ES-I3 (cell line): ENCODE data around the gene CXorf49B.
"Not testable (repeated sequence)": the region's sequence is repeated elsewhere in the genome, so short reads cannot be mapped to it uniquely, and the experiment has no call there.

Experiments
- H3K36me3 ChIP-seq: 2 replicates; pipeline ENCODE4 v1.6.1; 2013; ENCODE audit warnings: mild to moderate bottlenecking, low read length, control low read depth, moderate library complexity; ENCODE audit not compliant: insufficient read depth
- H3K4me1 ChIP-seq: 2 replicates; pipeline ENCODE4 v1.6.1; 2013; ENCODE audit warnings: mild to moderate bottlenecking, control low read depth, low read length; ENCODE audit not compliant: insufficient read depth
- H3K9ac ChIP-seq: 2 replicates; pipeline ENCODE4 v1.6.1; 2013; ENCODE audit warnings: low read depth, mild to moderate bottlenecking, low read length, moderate library complexity
- H3K9me3 ChIP-seq: 2 replicates; pipeline ENCODE4 v1.6.1; 2013; ENCODE audit warnings: mild to moderate bottlenecking, low read length, moderate library complexity; ENCODE audit not compliant: control insufficient read depth, insufficient read depth

The CXorf49B gene

GRCh38 chrX:71784348-71784983 lies 21.3 kb downstream of the CXorf49B start:
- not testable (repeated sequence) for H3K9ac ChIP-seq, H3K9me3 ChIP-seq, H3K4me1 ChIP-seq, H3K36me3 ChIP-seq

DNA sequence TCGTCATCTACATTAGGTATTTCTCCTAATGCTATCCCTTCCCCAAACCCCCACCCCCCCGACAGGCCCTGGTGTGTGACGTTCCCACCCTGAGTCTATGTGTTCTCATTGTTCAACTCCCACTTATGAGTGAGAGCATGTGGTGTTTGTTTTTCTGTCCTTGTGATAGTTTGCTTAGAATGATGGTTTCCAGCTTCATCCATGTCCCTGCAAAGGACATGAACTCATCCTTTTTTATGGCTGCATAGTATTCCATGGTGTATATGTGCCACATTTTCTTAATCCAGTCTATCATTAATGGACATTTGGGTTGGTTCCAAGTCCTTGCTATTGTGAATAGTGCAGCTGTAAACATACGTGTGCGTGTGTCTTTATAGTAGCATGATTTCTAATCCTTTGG lies 43.3 kb downstream of the CXorf49B start:
- H3K9ac ChIP-seq, H3K36me3 ChIP-seq, H3K9me3 ChIP-seq, H3K4me1 ChIP-seq: not testable (repeated sequence)

DNA sequence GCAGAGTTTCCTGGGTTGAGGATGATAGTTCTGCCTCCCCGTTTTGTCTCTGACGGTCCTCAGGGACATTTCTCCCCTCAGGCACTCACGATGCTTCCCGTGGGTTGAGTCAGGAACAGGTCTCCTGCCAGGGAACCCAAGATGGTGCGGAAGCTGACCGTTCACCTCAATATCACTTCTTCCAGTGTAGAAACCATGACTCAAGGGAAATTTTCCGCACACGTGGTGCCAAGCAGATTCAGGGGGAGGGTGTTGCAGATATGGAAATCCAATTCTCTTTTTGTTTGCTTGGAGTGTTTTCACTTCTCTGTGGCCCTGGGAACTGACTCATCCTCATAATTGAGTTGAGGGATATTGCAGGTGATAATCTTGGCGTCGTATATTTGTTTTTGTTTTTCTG lies 46.7 kb downstream of the CXorf49B start:
- H3K9me3 ChIP-seq: no peaks in the 10 kb centered on the region

DNA sequence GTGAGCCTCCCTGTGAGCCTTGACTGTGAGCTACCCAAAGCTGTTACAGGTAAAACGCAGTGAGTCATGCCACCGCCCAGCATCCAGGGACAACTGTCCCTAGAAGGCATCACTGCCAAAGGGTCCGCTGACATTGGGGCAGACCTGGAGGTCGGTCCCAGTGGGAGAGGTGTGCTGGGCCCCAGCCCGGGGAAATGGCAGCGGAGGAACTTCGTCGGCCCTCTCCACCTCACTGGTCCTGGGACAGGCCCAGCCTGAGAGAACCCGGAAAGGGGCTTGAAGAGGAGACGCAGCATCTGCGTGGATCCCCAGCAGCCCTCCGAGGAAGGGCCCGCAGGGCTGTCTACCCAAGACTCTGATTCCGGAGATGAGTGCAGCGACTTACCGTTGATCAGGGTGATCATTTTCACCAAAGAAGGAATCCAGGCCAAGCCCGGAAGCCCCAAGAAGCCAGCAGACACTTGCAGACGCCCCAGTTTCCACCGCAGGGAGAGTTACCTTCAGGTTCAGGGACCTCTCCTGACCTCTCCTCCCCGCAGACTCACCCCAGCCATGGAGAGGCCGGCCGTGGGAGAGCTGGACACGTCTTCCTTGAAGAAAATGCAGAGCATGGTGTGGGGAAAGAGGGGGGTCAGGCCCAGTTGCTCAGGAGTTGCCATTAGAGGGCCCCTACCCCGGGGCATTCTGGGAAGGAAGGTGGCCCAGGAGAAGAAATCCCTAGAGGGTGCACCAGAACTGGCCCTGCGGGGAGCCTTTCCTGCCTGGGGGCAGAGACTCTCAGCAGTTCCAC lies 51.2 kb downstream of the CXorf49B start:
- no peak overlapping the region for H3K9ac ChIP-seq
- no peaks in the 10 kb centered on the region for H3K4me1 ChIP-seq
- no peaks in the 10 kb centered on the region for H3K36me3 ChIP-seq
- no peaks in the 10 kb centered on the region for H3K9me3 ChIP-seq

More for the DNA sequence above, 46.7 kb downstream of the CXorf49B start:
- no peaks in the 10 kb centered on the region for H3K36me3 ChIP-seq
- no peak overlapping the region for H3K9ac ChIP-seq
- H3K4me1 ChIP-seq: no peaks in the 10 kb centered on the region

- Histone ChIP-seq H3K4me1 (no peaks in the 10 kb centered on the region), H3K9ac (no peak overlapping the region), H3K36me3 (no peaks in the 10 kb centered on the region), H3K9me3 (no peaks in the 10 kb centered on the region)
These were observed 52.2 kb downstream of the CXorf49B start for GRCh38 chrX:71815121-71815905.

GRCh38 chrX:71815906-71816156 lies 52.7 kb downstream of the CXorf49B start:
- no peaks in the 10 kb centered on the region for H3K36me3 ChIP-seq
- no peak overlapping the region for H3K9ac ChIP-seq
- H3K9me3 ChIP-seq: no peaks in the 10 kb centered on the region
- H3K4me1 ChIP-seq: no peaks in the 10 kb centered on the region
